HG03159 (cell line): Measurements from ENCODE around the gene HDAC4.
"Not testable (repeated sequence)": the region's sequence is repeated elsewhere in the genome, so short reads cannot be mapped to it uniquely, and the experiment has no call there.

ENCODE experiments used
- ATAC-seq: cut with Tn5 transposase; IDR thresholded peaks from one replicate; pipeline ENCODE4 v1.9.1; 2021; ENCODE audit warnings: mild to moderate bottlenecking, moderate library complexity; ENCODE audit not compliant: unreplicated experiment

Gene HDAC4

DNA sequence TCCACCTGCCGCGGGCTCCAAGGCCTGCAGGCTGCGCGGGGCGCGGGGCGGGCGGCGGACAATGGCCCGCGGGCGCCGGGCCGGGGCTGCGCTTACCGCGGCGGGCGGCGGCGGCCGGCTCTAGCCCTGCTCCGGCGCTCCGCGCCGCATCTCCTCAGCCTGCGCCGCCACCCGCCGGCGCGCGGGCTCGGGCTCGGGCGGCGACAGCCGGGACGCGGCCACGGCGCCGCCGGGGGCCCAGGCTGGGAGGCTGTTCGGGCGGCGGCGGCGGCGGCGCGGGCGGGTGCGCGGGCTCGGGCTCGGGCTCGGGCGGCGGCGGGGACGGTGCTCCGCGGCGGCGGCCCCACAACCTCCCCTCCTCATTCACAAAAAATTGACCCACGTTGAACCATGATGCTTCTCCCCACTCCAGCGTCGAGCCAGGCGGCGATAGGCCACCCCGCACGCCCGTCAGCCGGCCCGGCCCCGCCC is at the start of gene HDAC4:
TSS of gene HDAC4 (minus strand) at position 425 of the 471 bp plus-strand sequence. CDS start 48,321 bp downstream, outside the sequence.
- ATAC-seq = peak; percentile 3

DNA sequence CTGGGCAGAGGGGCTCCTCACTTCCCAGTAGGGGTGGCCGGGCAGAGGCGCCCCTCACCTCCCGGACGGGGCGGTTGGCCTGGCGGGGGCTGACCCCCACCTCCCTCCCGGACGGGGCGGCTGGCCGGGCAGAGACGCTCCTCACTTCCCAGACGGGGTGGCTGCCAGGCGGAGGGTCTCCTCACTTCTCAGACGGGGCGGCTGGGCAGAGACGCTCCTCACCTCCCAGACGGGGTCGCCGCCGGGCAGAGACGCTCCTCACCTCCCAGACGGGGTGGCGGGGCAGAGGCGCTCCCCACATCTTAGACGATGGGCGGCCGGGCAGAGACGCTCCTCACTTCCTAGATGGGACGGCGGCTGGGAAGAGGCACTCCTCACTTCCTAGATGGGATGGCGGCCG is 48.6 kb upstream of the HDAC4 start:
- not testable (repeated sequence) for ATAC-seq

DNA sequence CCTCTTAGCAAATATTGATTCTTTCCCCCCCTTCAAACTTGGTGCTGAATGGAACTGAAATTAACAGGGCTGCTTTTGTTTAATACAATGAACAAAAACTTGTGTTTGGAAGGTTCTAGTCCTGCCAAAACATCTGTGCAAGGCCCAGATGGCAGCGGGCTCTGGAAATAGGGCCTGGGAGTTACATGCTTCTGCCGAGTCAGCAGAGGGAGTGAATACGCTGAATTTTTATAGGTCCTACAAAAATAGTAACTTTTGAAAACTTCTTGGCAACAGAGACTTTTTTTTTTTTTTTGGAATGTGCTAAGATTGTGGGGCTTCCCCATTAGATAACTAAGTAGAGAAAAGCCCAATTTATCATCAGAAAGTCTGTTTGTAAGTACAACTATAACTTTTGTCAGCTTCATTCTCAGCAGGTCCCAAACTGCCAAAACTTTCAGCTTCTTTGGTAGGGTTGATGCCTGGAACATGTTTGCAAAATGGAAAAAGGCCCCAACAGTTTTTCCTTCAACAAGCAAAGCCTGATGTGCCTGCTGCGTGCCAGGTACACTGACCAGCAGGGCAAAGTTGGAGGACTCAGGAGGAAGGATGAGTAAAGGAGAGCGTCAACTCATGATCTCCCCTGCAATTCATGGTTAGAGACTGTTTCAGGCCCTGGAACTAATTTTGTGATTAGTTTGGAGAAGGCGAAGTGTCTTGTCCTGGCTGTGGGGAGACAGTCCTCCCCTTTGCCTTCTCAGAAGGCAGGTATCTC is 45.1 kb upstream of the HDAC4 start:
- ATAC-seq = no peak

DNA sequence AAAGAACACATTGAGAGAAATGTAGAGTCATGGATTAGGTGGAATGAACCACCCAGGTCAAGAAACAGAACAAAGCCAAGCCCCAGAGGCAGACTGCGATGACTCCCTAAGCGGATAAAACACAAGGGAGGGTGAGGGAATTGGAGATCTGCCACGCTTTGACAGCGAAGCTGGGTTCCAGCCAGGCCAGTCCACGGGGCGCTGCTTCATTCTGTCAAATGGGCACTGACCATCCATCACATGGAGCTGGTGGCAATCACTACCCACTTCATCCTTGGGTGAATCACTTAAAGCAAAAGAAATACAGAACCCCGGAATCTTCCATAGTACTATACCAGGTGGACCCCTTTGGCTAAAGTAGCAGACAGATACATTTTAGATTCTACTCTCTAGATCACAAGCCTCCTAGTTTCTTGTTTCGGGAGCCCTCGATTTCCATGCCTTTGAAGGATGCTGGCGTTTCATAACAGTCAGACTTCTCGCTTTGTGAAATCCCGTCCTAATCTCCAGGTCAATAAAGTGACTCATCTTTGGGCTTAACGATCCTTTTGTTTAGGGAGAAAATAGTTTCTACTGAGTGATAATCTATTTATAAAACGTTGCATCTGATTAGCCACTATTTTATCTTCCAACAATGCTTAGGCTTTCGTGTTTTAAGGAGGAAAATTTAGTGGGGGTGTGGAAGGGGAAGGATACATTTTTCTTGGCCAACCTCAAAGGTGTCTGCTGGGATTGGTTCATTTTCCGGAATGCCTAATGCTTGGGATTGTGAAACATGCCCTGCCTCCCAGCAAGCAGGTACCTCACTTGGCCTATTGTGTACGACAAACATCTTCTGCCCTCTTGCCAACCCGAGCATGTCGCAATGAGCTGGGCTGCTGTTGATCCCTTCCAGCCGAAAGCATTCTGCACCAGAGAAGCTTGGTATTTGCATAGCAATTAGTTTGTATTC is 44.1 kb upstream of the HDAC4 start:
- ATAC-seq = no peak

DNA sequence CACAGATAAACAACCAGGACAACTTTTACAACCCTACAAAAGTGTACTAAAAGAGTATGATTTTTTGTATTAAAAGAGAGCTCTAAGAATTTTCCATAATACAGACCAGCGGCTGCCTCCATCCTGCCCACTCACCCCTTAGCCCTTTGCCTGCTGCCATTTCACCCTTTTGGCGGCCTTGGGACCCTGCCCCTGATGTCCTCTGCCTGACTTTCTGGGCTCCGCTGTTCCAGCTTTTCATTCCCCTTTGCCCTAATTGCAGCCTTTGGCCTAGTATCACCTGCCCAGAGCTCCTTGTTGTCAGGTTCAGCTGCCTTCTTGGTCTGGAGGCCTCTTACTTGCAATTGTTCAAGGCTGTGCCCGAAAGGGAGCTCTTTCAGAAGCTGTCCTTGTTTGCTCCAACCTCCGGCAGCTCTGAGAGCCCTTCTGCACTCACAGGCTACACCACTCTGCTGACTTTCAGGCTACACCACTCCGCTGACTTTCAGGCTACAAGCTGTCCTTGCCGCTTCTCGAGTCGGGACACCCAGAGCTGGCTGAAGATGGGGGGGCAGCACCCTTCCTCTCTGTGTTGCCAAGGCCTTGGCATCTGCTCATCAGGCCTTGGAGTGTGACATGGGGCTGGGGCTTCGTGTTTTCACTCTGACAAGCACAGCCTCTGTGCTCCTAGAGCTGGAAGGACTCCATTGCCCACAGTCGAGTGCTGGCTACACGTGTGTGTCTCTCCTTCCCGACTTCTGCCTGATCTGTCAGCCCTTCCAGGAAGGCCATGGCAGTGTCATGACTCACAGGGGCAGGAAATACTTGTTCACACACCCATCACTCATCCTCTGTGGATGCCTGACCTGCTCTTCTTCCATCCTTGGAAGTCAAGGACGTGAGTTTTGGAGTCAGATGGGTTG is 43.1 kb upstream of the HDAC4 start:
- ATAC-seq = no peak

DNA sequence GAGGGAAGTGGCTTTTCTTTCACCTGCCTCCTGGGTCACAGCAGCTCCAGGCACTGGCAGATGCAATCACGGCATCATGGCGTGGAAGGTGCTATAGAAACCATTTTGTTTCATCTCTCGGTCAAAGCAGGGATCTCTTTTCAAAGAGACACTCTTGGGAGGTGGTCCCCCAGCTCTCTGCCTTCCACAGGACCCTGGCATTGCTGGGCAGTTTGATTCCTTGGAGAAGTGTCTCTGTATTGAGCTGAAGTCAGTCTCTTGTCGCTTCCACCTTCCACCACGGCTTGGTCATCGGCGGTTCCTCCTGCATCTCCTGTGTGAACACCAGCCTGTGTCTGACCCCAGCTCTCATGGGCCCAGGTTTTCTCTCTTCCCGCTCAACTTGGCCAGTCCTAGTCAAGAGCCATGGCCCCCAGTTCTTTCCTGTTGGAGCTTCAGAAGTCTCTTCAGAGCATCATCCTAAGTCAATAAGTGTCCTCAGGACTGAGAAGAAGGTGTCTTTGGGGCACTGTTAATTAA is 42.3 kb upstream of the HDAC4 start:
- ATAC-seq = no peak

DNA sequence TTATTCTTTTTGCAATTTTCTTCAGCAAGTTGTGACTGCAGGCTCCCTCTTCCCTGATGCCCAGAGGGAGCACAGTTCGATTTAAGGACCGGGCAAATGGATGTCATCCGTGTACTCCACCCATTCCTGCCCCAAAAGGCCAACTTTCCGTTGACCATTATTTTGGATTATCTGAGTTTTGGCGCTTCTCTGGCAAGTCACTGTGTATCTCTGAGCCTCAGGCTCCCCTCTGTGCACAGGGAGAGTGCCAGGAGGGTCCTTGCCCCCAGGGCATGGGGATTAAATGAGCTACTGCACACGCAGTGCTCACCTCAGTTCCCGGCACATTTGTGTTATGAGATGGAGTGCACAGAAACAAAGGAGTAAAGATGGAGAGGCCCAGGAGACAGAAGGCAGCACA is 41.4 kb upstream of the HDAC4 start:
- ATAC-seq = no peak

DNA sequence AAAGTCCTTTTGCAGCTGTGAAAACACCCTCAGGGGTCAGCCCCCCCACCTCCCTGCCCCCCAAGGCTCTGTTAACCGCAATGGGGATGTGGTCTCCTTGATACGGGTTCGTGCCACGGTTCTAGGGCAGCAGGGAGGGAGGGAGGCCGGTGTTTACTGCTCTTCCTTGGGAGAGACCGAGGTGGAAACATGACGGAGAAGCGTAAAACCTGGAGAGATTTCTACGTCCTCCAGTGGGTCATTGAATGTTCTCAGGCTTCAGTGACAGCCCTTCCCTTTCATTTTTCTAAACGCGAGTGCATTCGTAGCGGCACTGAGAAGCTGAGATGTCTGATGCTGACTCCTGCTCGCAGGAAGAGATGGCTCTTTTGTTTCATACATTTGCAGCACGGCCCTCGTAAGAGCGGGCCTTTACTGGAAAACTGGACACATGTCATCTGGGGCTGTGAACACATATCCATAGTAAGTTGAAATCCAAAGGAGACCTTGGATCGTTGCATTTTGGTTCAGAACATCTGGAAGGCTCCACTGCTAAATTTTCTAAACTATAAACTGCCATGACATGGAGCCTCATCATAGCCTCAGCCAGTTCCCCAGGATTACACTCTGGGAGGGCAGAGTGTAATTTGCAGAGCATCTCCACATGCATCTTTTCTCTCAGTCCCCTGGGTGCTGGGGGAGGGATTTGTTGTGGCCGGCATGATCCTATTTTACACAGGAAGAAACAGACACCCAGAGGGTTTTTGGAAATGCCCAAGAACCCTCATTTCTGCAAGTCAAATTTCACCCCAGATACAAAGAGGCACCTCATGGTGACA is 40.6 kb upstream of the HDAC4 start:
- no peak for ATAC-seq

DNA sequence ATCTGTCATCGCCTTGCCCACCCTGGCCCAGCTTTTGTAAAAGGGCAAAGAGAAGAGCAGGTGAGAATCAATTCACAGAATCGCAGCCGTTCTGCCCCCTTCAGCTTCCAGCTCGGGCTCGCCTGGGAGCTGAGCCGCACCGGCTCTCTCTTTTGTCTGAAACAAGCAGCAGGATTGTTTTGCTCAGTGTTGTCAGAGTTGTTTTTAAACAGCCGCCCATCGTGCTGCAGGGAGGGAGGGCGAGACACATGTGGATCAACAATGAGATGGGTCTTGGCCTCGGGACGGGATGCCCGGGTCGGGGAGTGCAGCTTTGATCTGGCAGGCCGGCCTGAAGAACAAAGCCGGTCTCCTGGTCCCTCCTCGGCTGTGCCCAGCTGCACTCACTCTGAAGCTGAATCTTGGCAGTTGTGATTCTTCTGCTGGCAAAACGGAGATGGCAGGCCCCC is 39.7 kb upstream of the HDAC4 start:
- ATAC-seq = no peak

DNA sequence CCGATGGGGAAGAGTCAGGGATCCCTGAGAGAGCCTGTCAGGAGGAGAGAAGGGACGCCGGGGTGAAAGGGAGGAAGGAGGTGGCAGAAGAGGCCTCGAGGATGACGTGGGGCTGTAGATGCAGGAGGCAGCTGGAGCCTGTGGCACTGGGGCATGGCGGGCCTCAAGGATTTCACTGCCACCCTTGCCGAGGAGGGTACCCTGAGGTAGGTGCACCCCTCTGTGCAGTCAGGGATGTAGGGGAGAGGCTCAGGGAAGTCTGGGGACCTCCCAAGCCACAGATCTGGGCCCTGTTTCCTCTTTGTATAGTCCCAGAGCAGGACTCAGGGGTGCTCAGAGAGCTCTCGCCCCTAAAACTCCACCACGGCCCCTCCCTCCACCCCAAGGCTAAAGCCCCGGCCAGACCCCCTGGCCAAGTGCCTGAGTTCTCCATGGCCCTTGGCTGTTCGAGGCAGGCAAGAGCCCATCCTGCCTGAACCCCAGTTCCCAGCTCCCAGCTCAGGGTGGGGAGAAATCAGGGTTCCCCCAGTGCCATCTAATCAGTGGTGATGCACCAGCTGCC is 39.0 kb upstream of the HDAC4 start:
- ATAC-seq = no peak

DNA sequence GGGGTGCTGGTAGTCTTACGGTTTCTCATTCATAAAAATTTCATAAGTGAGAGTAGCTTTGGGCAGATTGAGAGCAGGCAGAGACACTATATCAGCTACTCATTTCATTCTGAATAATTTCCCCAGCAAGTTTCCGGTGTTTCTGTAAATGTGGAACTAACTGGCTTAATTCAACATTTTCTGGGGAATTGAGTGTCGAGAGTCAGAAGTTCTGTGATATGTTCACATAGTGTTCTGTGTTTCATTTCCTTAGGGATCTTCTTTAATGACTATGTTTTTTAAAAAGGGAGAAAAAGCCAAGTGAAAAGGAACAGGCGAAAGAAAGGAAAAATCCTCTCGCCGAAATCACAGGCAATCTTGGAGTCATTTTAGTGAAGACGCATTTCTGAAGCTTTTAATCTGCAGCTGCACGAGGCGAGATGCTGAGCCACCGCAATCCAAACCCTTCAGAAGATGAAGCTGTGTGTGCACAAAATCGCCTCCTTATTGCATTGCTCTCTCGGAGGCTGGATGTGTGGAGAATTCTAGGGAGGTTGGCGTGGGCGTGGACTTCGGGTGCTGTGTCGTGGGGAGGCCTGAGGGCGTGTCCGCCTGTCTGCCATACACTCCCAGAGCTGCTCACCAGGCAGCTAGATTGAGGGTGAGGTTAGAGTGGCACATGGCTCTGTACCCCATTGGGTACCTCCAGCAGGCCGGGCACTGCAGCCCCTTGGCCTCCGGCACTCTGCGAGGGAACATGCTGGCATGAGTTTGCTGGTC is 38.4 kb upstream of the HDAC4 start:
- no peak for ATAC-seq

DNA sequence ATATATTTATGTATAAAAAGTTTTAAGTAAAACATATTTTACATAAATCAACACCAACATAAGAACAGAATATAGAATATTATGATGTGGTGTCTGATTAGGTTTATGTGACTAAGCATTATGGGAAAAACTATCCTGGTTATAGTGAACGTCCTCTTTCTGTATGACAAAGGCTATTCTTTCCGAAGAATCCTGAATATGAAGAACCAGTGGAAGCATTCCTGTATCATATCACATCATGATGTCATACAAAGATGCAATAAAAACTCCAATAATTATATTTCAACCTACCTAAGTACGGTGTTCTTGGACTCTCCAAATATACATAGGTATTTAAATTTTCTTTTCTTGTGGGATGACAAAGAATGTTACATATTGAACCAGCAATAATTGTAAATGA is 37.5 kb upstream of the HDAC4 start:
- ATAC-seq = no peak

DNA sequence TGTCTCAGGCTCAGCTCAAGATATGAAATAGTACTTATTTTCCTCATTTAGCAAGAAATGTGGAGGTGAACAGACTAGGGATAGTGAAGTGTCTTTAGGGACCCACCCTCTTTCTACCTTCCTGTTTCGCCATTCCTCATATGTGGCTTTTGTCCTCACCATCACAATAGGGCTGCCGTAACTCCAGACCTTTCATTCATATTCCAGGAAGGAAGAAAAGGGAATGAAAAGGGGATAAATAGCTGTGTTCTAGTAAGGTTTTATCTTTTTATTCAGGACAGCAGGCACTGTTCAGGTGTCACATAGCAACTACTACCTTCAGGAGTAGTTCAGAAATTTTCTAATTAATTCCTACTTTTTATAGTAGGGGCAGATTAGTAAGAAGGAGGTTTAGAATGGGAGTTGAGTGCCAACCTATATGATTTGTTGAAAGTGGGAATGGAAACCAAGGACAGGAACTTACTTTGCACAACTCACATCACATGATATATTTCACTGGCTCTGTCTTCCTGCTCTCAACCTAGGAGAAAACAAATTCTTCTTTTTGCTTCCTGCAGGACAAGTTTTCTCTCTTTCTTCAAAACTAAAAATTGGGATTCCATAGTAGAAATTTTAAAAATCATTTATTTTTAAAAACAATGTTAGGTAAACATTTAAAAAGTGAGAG is 36.0 kb upstream of the HDAC4 start:
- no peak for ATAC-seq

DNA sequence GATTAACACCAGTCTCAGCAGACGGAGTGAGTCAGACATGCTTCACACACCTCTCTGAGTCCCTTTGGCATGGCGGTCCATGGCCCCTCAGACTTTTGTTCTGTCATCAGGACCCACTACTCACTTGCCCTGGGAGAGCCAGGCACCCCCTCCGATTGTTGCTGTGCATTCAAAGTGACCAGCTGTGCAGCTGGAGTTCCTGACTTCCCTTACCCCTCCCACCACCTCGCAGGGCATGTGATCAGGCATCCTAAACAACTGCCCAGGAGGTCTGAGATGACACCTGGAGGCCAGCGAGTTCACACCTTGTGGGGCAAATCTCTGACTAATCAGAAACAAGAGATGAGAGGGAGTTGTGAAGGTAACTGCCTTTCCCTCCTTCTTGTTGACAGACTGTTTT is 35.3 kb upstream of the HDAC4 start:
- no peak for ATAC-seq

DNA sequence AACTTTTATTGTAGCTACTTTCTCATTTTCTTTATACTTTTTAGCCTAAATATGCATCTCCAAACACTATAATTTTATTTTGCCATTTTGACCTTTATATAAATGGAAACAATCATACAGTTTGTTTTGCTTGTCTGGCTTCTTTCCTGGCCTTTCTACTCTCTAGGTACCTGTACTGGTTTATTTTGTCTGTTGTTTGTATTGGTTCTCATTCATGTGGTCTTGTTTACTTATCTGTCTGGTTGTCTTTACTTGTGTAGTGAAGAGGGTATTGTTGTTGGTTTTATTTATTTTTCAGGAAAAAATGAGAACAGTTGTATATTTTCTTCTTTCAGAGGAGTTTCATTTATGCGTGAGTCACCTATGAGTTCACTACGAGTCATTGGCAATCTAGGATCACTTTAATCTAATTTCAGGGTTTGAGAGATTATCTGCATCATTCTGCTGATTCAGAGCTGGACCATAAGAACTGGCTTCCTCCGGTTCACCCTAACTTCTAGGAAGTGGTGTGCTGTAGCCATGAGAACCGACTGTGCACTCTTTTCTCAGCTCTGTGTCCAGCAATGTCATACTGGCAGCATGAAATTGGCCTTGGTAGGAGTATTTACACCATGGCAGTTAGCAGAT is 33.1 kb upstream of the HDAC4 start:
- no peak for ATAC-seq

DNA sequence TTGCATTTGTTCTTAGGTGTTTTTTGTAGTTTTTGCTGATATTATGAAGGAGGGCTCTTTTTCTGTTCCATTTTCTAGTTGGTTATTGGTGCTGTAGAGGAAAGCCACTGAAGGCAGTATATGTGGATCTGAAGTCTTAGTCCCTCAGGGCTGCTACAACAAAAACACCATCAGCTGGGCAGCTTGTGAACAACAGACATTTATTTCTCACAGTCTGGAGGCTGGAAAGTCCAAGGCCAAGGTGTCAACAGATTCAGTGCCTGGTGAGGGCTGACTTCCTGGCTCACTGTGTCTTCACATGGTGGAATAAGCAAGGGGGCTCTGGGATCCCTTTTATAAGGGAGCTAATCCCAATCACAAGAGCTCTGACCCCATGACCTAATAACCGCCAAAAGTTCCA is 31.4 kb upstream of the HDAC4 start:
- ATAC-seq = no peak

DNA sequence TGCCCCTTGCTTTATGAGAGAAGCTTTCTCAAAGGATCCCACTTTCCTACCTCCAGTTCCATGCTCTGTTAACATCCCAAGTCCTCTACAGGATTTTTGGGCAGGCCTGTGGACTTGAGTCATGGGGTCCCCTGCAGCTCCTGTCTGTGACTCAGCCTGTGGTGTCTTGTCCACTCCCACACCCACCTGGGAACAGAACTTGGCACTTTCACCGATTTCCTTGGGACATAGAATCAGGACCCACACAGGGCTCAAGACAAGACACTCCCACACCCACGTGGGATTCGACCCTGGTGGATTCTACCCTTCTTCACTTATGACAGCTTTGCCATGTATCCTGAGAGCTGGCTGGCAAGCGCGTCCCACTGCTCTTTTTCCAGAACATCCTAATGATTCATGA is 30.7 kb upstream of the HDAC4 start:
- no peak for ATAC-seq
